GM13977 (cell line): Measurements from ENCODE around the gene NRM.
"Not testable (repeated sequence)": the region's sequence is repeated elsewhere in the genome, so short reads cannot be mapped to it uniquely, and the experiment has no call there.

Source experiments
- DNase-seq: peaks from one replicate; pipeline ENCODE4 v3.0.0; 2012; ENCODE audit warnings: low spot score
- in situ Hi-C: fragments of 300-500 bp; cut with MboI; formaldehyde crosslinking; loops from one replicate; pipeline ENCODE4 v1.12.0; 2022; ENCODE audit warnings: low sequenced_read_pairs, low pct_unique_long_range_greater_than_20kb, mixed read lengths, inconsistent platforms; ENCODE audit not compliant: unreplicated experiment
- TF ChIP-seq, protein P1 (sequence below): IDR thresholded peaks from 2 replicates; pipeline ENCODE4 v1.5.1; 2012; ENCODE audit warnings: mild to moderate bottlenecking, control low read depth; ENCODE audit not compliant: insufficient read depth; ENCODE audit errors: extremely low read depth, missing control alignments

Gene NRM

DNA sequence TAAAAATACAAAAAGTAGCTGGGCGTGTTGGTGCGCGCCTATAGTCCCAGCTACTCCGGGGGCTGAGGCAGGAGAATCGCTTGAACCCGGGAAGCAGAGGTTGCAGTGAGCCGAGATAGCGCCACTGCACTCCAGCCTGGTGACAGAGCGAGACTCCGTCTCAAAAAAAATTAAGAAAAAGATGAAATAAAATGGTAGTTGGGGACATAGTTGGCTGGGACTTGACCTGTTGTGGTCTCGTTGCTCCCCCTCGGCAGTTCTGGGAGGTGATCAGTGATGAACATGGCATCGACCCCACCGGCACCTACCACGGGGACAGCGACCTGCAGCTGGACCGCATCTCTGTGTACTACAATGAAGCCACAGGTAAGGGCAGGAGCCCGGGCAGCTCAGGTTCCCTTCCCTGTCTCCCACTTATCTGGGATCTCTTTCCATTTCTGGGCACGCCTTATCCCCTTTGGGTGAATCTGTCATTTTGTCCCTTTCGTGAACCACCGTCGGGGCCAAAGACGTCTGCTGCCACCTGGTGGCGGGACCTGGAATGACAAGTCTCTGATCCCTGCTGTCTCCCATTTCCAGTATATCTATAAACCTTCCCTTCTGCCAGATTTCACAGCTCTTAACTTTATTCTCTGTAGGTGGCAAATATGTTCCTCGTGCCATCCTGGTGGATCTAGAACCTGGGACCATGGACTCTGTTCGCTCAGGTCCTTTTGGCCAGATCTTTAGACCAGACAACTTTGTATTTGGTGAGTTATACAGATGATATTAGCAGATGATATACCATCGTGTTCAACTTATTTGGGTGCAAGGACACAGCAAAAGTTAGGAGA lies 31.7 kb upstream of the NRM start:
- in situ Hi-C loops: no loop called here
- TF ChIP-seq, protein P1, sequence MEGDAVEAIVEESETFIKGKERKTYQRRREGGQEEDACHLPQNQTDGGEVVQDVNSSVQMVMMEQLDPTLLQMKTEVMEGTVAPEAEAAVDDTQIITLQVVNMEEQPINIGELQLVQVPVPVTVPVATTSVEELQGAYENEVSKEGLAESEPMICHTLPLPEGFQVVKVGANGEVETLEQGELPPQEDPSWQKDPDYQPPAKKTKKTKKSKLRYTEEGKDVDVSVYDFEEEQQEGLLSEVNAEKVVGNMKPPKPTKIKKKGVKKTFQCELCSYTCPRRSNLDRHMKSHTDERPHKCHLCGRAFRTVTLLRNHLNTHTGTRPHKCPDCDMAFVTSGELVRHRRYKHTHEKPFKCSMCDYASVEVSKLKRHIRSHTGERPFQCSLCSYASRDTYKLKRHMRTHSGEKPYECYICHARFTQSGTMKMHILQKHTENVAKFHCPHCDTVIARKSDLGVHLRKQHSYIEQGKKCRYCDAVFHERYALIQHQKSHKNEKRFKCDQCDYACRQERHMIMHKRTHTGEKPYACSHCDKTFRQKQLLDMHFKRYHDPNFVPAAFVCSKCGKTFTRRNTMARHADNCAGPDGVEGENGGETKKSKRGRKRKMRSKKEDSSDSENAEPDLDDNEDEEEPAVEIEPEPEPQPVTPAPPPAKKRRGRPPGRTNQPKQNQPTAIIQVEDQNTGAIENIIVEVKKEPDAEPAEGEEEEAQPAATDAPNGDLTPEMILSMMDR: peak; percentile 92
- peak; percentile 63 for DNase-seq

DNA sequence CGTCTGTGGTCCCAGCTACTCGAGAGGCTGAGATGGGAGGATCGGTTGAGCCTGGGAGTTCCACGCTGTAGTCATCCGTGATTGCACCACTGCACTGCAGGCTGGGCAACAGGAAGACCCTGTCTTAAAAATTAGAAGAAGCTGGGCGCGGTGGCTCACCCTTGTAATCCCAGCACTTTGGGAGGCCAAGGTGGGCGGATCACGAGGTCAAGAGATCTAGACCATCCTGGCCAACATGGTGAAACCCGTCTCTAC lies 31.2 kb upstream of the NRM start:
- in situ Hi-C loops, DNase-seq: not testable (repeated sequence)

DNA sequence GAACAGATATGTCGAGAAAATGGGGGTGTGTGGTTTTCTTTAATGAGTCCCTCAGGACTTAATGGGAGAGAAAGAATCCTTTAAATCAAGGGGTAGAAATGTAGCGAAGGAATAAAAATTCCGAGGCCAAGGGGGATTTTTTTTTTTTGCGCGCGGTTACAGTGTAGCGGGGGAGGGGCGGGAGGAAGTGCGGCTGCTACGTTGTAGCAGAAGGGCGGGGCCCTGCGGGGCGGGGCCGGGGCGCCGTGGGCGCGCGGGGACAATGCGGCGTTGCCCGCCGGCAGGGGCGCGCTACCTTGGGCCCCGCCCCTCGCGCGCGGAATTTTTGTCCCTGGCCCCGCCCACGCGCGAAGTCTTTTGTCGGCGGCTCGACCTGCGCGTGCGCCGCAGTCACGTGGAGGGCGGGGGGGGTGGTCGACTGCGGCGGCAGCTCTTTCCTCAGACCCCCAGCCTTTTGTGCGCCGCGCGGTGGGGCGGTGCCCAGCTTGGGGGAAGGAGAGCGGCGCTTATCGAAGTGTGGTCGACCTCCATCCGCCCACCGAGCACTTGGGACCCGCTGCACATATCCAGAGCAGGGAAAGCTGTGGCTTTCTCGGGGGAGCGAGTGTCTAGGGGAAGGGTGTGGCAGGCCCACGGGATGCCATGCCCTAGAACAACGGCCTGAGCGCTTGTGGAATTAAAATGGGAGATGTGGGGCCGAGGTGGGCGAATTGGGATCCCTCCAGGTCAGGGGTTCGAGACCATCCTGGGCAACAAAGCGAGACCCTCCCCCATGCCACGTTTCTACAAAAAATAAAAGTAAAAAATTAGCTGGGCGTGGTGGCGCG lies 30.6 kb upstream of the NRM start:
- TF ChIP-seq, protein P1: peak; percentile 20
- peak; percentile 94 for DNase-seq
- in situ Hi-C loops: no loop called here

DNA sequence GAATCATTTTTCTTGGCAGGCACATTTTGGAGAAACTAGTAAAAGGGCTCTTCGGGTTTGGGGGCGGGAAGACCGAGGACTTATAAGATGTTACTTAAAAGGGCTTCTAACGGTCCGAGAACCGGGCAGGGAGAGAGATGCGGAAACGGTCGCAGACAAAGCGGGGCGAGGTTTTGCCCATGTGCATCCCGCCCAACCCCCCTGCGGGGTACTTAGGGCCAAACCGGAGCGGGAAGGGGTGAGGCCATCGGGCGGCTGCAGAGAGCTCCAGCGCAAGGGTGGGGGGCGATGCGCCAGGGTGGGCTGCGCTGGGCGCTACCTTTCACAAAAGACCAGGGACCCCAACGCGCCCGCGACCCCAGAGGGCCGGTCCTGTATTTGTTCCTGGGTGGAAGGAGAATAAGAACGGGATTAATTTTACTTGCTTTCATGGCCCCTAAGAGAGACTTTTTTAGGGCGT lies 30.0 kb upstream of the NRM start:
- in situ Hi-C loops: no loop called here
- peak; percentile 52 for DNase-seq
- TF ChIP-seq, protein P1: no peak

DNA sequence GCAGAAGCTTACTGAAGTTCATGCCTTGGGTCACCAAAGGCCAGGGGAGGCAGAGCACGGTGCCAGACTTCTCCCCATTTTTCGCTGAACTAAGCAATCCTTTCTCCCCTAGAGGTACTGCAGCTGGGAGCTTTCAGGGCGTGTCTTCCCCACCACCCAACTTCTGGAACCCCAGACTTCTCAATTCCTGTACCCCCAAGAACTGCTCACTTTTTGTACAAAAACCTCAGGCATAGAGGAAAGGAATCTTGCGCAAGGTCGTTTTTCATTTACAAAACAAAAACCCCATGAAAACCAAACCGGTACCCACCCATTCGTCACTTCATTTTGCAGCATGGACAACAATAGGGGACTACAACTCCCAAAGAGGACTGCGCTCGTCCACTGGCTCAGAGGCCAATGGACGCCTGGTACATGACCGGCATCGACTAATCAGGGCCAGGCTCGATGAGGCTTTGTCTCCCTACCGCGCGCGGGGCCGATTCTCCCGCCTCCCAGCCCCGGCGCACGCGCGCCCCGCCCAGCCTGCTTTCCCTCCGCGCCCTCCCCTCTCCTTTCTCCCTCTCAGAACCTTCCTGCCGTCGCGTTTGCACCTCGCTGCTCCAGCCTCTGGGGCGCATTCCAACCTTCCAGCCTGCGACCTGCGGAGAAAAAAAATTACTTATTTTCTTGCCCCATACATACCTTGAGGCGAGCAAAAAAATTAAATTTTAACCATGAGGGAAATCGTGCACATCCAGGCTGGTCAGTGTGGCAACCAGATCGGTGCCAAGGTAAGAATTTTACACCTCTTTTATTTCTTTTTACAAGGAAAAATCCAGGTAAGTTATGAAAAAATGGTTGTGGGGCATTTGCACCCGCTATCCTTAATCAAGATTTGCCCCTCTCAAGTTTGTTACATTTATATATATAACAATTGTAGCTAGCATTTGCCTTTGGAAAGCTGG lies 29.3 kb upstream of the NRM start, which contains the start of gene TUBB:
Gene TUBB (plus strand): TSS at position 562 of the 947 bp plus-strand sequence. CDS start 155 bp downstream, at position 717.
- TF ChIP-seq, protein P1: no peak
- in situ Hi-C loops: no loop called here
- DNase-seq: peak; percentile 92

DNA sequence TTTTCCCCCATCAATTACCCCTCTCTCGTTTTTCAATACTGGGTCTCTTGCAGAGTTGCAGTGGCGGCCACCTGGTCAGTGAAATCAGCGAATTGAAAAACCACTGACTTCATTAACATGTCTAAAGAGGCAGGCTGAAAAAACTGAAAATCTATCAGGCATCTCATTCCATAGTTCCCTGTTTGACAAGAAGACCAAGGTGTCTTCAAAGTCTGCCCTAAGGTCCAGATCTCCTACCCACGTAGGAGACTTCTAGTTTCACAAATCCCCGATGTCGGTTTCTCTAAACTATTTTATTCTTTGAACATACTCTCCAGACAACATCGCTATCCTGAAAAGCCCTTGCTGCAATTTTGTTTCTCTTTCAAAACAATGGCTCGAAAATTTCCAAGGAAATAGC lies 28.6 kb upstream of the NRM start:
- in situ Hi-C loops: no loop called here
- DNase-seq: no peak

DNA sequence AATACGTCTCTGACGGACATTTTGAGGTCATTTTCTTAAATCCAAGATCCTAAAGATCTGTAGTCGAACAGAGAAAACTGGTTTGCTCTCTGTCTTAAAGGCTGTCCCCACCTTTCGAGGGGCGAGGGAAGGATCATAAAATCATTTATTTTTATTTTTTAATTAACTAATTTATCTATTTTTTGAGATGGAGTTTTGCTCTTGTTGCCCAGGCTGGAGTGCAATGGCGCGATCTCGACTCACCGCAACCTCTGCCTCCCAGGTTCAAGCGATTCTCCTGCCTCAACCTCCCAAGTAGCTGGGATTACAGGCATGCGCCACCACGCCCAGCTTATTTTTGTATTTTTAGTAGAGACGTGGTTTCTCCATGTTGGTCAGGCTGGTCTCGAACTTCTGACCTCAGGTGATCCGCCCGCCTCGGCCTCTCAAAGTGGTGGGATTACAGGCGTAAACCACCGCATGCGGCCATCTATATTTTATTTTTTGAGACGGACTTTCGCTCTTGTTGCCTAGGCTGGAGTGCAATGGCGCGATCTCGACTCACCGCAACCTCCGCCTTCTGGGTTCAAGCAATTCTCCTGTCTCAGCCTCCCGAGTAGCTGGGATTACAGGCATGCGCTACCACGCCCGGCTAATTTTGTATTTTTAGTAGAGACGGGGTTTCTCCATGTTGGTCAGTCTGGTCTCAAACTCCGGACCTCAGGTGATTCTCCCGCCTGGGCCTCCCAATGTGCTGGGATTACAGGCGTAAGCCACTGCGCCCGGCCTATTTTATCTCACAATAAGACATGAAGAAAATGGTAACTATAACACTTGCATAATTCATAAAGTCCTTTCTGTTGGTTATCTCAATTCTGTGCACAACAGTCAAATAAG lies 27.3 kb upstream of the NRM start:
- in situ Hi-C loops, DNase-seq: not testable (repeated sequence)

More for the DNA sequence above, 28.6 kb upstream of the NRM start:
- TF ChIP-seq, protein P1: no peak
